Measurements from ENCODE around the gene HSP90AA1.
A peak's percentile ranks its signal among the peaks of the same experiment; 100 is the strongest.

Gene HSP90AA1

DNA sequence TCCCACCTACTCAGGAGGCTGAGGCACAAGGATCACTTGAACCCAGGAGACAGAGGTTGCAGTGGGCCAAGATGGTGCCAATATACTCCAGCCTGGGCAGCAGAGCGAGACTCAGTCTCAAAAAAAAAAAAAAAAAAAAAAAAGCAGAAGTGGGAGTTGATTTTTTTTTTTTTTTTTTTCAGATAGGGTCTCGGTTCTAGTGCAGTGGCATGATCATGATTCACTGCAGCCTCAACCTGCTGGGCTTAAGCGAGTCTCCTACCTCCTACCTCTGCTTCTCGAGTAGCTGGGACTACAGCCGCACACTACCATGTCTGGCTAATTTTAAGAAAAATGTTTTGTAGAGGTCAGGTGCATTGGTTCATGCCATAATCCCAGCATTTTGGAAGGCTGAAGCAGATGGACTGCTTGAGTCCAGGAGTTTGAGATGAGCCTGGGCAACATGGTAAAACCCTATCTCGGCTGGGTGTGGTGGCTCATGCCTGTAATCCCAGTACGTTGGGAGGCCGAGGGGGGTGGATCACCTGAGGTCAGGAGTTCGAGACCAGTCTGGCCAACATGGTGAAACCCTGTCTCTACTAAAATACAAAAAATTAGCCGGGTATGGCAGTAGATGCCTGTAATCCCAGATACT lies 16.3 kb upstream of the HSP90AA1 start:
- CTCF ChIA-PET, result interaction anchor here (1.5 kb wide), 1 partner anchor 10 kb away, joined by 4 read pairs; no protein-coding TSS in a partner anchor
- POLR2A ChIA-PET, result no interaction called here
- peak; percentile 32 for DNase-seq (ENCODE audit: extremely low spot score)
- TF ChIP-seq, protein P1, sequence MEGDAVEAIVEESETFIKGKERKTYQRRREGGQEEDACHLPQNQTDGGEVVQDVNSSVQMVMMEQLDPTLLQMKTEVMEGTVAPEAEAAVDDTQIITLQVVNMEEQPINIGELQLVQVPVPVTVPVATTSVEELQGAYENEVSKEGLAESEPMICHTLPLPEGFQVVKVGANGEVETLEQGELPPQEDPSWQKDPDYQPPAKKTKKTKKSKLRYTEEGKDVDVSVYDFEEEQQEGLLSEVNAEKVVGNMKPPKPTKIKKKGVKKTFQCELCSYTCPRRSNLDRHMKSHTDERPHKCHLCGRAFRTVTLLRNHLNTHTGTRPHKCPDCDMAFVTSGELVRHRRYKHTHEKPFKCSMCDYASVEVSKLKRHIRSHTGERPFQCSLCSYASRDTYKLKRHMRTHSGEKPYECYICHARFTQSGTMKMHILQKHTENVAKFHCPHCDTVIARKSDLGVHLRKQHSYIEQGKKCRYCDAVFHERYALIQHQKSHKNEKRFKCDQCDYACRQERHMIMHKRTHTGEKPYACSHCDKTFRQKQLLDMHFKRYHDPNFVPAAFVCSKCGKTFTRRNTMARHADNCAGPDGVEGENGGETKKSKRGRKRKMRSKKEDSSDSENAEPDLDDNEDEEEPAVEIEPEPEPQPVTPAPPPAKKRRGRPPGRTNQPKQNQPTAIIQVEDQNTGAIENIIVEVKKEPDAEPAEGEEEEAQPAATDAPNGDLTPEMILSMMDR (IDR thresholded peaks at IDR 0.05; ENCODE audit: control extremely low read depth, extremely low read depth, low read depth, missing control alignments), result no peak

DNA sequence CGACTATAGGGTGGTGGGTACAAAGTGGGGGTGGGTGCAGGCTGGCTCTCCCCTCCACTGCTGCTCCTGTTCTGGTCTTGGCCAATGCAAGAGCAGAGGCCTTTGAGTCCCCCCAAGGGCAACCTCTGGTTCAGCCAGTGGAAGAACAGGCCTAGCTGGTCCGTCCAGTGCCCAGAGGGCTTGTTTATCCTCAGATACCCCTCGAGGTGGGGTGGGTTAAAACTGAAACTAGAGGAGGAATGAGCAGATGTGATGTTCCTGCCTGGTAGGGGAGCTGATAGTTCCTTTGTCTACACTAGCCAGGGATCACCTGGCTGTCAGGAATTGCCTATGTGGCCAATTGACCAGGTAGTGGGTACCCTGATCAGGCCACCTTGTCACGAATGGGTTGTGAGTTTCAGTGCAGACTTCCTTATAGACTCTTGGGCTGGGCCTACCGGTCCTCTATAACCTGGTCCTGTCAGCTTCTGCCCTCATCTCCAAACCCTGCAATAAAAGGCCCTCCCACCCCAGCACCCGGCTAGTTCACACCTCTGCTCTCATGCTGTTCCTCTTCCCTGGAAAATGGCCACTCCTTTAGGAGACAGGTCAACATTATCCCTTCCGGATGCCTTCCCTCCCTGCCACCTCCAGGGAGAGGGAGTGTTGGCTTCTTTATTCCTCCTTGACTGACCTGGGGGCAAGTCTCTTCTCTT lies 10.7 kb upstream of the HSP90AA1 start:
- DNase-seq (ENCODE audit: extremely low spot score), result no peak
- ChIA-PET CTCF (interaction anchor here (0.8 to 3.3 kb wide), 23 partner anchors 8 to 390 kb away, joined by 3 to 16 read pairs (median 6); partner anchors contain the start of gene DYNC1H1), POLR2A (no interaction called here)

DNA sequence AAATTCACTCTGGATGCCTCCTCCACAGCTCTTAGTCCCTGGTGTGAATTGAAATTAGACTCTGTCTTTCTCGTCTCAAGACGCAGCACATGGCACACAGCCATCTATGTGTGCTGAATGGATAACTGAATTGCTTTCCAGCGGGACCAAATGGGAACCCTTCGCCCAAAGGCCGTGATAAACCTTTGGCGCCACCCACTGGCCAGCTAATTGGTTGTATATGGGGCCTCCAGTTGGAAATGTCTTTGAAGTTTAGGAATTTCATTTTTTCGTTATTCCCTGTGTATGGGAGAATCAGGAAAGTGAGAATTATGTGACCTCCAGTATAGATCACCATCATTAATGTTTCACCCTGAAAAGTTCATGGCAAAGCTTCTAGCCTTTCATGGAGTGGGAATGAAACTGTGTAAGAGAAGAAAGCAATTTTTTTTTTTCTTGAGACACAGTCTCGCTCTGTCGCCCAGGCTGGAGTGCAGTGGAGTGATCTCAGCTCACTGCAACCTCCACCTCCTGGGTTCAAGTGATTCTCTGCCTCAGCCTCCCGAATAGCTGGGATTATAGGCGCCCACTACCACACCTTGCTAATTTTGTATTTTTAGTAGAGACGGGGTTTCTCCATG lies 9.8 kb upstream of the HSP90AA1 start:
- peak; percentile 63 for DNase-seq (ENCODE audit: extremely low spot score)
- TF ChIP-seq, protein P1 (IDR thresholded peaks at IDR 0.05; ENCODE audit: control extremely low read depth, extremely low read depth, low read depth, missing control alignments), result peak; percentile 80
- ChIA-PET POLR2A (no interaction called here), CTCF (interaction anchor here (0.7 to 3.3 kb wide), 40 partner anchors 8 to 389 kb away, joined by 3 to 16 read pairs (median 4); partner anchors contain the start of gene DYNC1H1)

More for the DNA sequence above, 10.7 kb upstream of the HSP90AA1 start:
- TF ChIP-seq, protein P1 (IDR thresholded peaks at IDR 0.05; ENCODE audit: control extremely low read depth, extremely low read depth, low read depth, missing control alignments), result no peak

DNA sequence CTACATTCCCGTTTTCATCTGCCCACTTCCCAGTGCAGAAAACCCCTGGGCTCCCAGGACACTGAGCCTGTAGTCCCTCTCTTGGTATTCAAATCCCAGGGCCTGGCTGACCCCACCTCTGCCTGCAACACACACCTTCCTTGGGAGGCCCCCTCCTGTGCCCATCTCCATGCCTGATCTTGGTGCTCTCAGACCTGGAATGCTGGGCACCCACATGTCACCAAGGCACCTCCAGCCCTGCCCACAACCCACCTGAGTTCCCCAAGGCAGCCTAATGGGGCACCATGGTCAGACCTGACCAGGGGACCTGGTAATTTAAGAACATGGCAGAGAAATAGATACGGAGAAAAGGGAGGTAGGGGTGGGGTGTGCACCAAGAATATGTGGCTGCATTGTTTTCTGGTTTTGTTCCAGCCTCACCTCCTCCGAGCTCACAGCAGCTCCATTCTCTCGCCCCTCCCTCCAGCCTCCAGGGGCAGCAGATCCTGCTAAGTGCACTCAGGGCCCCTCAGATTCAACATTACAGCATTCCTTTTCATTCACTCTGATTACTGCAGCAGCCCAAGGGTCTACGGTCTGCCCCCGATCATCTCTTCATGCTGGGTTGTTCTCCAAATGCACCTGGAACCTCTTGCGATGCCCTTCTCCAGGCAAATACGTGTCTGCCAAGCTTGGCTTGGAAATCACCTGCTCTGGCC lies 9.2 kb upstream of the HSP90AA1 start:
- TF ChIP-seq, protein P1 (IDR thresholded peaks at IDR 0.05; ENCODE audit: control extremely low read depth, extremely low read depth, low read depth, missing control alignments), result no peak
- POLR2A ChIA-PET, result no interaction called here
- CTCF ChIA-PET, result interaction anchor here (0.7 to 3.3 kb wide), 35 partner anchors 8 to 389 kb away, joined by 3 to 16 read pairs (median 4); partner anchors contain the start of gene DYNC1H1
- DNase-seq (ENCODE audit: extremely low spot score), result no peak

DNA sequence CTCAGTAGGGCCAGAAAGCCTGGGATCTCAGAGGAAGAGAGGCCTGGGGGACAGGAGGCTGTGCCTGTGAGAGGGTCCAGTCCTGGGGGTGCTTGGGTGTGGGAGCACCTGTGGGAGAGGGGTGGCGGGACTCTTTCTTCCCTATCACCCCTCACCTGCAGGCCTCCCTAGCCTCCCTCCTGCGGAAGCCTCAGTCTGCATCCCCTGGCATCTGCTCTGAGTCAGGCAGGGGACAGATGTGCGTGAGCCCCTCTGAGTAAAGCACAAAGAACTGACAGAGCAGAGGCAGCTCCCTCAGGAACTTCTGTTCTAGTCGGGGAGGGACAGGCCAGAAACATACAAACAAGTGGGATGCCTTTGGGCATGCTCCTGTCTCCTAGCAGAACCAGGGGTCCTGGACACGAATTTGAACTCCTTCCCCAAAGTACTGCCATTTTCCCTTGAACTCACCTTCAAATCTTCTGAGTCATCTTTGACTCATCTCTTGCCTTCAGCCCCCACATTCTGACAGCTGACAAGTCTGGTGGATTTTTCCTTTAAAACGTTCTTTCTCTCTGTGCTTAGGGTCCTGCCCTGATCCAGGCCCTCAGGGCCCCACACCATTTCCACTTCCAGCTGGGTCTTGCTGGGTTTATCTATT lies 8.5 kb upstream of the HSP90AA1 start:
- no peak for DNase-seq (ENCODE audit: extremely low spot score)
- POLR2A ChIA-PET, result interaction anchor here (0.6 kb wide), 1 partner anchor 49 kb away, joined by 3 read pairs; no protein-coding TSS in a partner anchor
- CTCF ChIA-PET, result interaction anchor here (0.9 to 3.3 kb wide), 20 partner anchors 10 to 388 kb away, joined by 3 to 16 read pairs (median 4); partner anchors contain the start of gene DYNC1H1
- TF ChIP-seq, protein P1 (IDR thresholded peaks at IDR 0.05; ENCODE audit: control extremely low read depth, extremely low read depth, low read depth, missing control alignments), result no peak

All from GM10248 (cell line).